Liver (tissue), 3 donors: Measurements from ENCODE around the gene PPP1R2.

Source experiments
- FOXA1 ChIP-seq: IDR thresholded peaks from 2 replicates; pipeline ENCODE4 v1.6.1; 2016; ENCODE audit warnings: antibody characterized with exemption
- FOXA2 ChIP-seq: IDR thresholded peaks from 2 replicates; pipeline ENCODE4 v1.6.1; 2016; ENCODE audit warnings: antibody characterized with exemption
- GABPA ChIP-seq, 2 donors: IDR thresholded peaks in 1 of 2; conservative IDR thresholded peaks in 1 of 2; 2 replicates each; pipeline ENCODE4 v1.6.1; 2016; ENCODE audit warnings: antibody characterized with exemption in 2 of 2, mild to moderate bottlenecking in 1 of 2, moderate library complexity in 1 of 2
- NR2F2 ChIP-seq: IDR thresholded peaks from 2 replicates; pipeline ENCODE4 v1.6.1; 2016; ENCODE audit warnings: antibody characterized with exemption
- RAD21 ChIP-seq, 2 donors: IDR thresholded peaks; 2 replicates each; pipeline ENCODE4 v1.6.1; 2016; ENCODE audit warnings: antibody characterized with exemption in 2 of 2, mild to moderate bottlenecking in 2 of 2
- REST ChIP-seq: IDR thresholded peaks from 2 replicates; pipeline ENCODE4 v1.6.1; 2016; ENCODE audit warnings: antibody characterized with exemption, mild to moderate bottlenecking
- SP1 ChIP-seq: IDR thresholded peaks from 2 replicates; pipeline ENCODE4 v1.6.1; 2018; ENCODE audit warnings: antibody characterized with exemption, mild to moderate bottlenecking
- TAF1 ChIP-seq: conservative IDR thresholded peaks from 2 replicates; pipeline ENCODE4 v1.6.1; 2016; ENCODE audit warnings: antibody characterized with exemption, mild to moderate bottlenecking
- TF ChIP-seq, protein P1 (sequence below): fragments of 150-350 bp; IDR thresholded peaks from 2 replicates; pipeline ENCODE4 v1.5.1; 2017; ENCODE audit warnings: improper control_type of control experiment, low read depth, low read length; ENCODE audit not compliant: missing input control
- TF ChIP-seq, protein P2 (sequence below): IDR thresholded peaks from 2 replicates; pipeline ENCODE4 v1.6.1; 2016; ENCODE audit warnings: antibody characterized with exemption
- donor health status: healthy.
- donor health status: healthy.

DNA sequence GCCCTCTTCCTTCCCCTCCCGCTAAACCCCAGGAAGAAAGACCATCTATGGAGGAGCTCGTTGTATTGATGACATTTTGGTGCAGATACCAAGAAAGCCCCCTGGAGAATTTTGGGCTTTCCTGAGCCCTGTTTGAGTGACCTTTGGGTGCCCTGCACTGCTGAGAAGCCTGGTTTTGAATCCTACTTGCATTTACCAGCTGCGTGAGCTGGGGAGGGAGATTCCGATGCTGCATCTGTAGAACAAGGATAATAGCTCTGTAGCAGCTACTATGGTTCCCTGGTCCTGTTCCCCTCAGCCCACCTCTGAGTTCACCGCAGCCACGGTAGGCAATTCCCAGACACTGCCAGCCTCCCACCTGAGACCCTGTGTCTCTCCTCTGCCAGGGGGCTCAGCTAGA lies 35.4 kb upstream of the PPP1R2 start:
- TF ChIP-seq, protein P1, sequence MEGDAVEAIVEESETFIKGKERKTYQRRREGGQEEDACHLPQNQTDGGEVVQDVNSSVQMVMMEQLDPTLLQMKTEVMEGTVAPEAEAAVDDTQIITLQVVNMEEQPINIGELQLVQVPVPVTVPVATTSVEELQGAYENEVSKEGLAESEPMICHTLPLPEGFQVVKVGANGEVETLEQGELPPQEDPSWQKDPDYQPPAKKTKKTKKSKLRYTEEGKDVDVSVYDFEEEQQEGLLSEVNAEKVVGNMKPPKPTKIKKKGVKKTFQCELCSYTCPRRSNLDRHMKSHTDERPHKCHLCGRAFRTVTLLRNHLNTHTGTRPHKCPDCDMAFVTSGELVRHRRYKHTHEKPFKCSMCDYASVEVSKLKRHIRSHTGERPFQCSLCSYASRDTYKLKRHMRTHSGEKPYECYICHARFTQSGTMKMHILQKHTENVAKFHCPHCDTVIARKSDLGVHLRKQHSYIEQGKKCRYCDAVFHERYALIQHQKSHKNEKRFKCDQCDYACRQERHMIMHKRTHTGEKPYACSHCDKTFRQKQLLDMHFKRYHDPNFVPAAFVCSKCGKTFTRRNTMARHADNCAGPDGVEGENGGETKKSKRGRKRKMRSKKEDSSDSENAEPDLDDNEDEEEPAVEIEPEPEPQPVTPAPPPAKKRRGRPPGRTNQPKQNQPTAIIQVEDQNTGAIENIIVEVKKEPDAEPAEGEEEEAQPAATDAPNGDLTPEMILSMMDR, result no peak
- TF ChIP-seq TAF1 (no peak), REST (no peak), GABPA (IDR thresholded peaks at IDR 0.05 in 1 of 2, conservative IDR thresholded peaks at IDR 0.05 in 1 of 2) (no peak), SP1 (no peak), NR2F2 (no peak), RAD21 (IDR thresholded peaks at IDR 0.05) (no peak), FOXA1 (no peak), FOXA2 (no peak)
- TF ChIP-seq, protein P2, sequence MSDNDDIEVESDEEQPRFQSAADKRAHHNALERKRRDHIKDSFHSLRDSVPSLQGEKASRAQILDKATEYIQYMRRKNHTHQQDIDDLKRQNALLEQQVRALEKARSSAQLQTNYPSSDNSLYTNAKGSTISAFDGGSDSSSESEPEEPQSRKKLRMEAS, result no peak
